HL-60 (cell line): Measurements from ENCODE around the gene IPP.

ENCODE experiments used
- DNase-seq, 2 experiments: peaks; one replicate each; pipeline ENCODE4 v3.0.0-alpha.2; 2010 to 2020; ENCODE audit warnings: low read depth in 1 of 2, low spot score in 1 of 2
- H3K27ac ChIP-seq: fragments of 250-450 bp; sonication (Bioruptor Pico); replicated peaks from 2 replicates; pipeline ENCODE4 v1.5.1; 2020; ENCODE audit warnings: mild to moderate bottlenecking, moderate library complexity
- H3K27me3 ChIP-seq: fragments of 250-450 bp; sonication (Bioruptor Pico); 2 replicates; pipeline ENCODE4 v1.5.1; 2021; ENCODE audit warnings: mild to moderate bottlenecking, moderate library complexity; ENCODE audit not compliant: insufficient read depth, poor library complexity, severe bottlenecking
- H3K4me3 ChIP-seq: replicated peaks from 2 replicates; pipeline ENCODE4 v1.5.1; 2011; ENCODE audit warnings: mild to moderate bottlenecking, control low read depth, low read length; ENCODE audit not compliant: insufficient read depth
- CTCF ChIP-seq: IDR thresholded peaks from one replicate; pipeline ENCODE4 v1.5.1; 2011; ENCODE audit warnings: low read length, control low read depth, inconsistent platforms; ENCODE audit not compliant: insufficient read depth
- GABPA ChIP-seq: IDR thresholded peaks from 2 replicates; pipeline ENCODE4 v1.6.1; 2012; ENCODE audit warnings: low read depth
- POLR2AphosphoS5 ChIP-seq: IDR thresholded peaks from 2 replicates; pipeline ENCODE4 v1.6.1; 2012; ENCODE audit warnings: low read depth
- REST ChIP-seq: IDR thresholded peaks from 2 replicates; pipeline ENCODE4 v1.6.1; 2012; ENCODE audit warnings: low read depth; ENCODE audit not compliant: insufficient replicate concordance
- SPI1 ChIP-seq: IDR thresholded peaks from 2 replicates; pipeline ENCODE4 v1.6.1; 2012; ENCODE audit warnings: low read depth, mild to moderate bottlenecking, borderline replicate concordance

IPP gene

DNA sequence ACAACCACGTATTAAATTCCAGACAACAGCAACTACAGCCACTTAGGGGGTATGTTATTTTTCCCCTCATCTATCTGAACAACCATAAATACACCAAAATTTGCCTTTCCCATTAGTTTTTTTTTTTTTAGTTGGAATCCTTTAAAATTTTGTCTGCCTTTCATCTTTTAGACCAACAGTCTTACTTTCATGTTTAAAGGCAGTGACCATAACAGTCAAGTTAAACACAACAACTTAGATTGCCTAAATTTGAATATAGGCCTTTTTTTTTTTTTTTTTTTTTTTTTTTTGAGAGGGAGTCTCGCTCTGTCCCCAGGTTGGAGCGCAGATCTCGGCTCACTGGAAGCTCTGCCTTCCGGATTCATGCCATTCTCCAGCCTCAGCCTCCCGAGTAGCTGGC lies 67.5 kb downstream of the IPP start:
- no peak for DNase-seq
- no peak overlapping the region for H3K27ac ChIP-seq

DNA sequence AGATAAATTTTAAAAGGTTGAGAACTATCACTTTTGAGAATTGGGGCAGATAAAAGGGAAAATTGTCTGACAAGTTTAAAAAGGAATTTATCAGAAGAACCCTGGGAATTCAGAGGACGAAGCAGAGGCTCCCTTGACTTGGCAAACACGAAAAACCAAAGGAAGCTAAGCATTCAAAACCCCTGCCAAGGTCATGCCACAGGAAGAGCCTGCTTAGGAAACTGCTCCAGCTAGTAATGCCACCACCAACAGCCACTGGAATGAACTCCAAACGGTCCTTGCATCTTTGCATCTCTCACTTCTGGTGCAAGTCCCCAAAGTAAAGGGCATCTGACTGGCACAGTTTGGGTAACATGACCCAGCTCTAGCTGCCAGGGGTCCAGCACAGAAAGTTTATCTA lies 71.3 kb downstream of the IPP start:
- Histone ChIP-seq H3K27ac (no peak overlapping the region), H3K27me3 (no peaks in the 10 kb centered on the region), H3K4me3 (no peak overlapping the region)
- TF ChIP-seq SPI1, result no peak
- TF ChIP-seq POLR2AphosphoS5, result no peak
- no peak for TF ChIP-seq CTCF
- no peak for TF ChIP-seq GABPA
- TF ChIP-seq REST, result no peak
- peak in 1 of 2 experiments; percentile 9 for DNase-seq

More for the DNA sequence above, 67.5 kb downstream of the IPP start:
- TF ChIP-seq REST, result no peak
- TF ChIP-seq CTCF, result no peak
- TF ChIP-seq POLR2AphosphoS5, result no peak
- no peak for TF ChIP-seq SPI1
- TF ChIP-seq GABPA, result no peak
- Histone ChIP-seq H3K27me3 (no peaks in the 10 kb centered on the region), H3K4me3 (no peak overlapping the region)

GRCh38 chr1:45678489-45678888 lies 72.0 kb downstream of the IPP start:
- Histone ChIP-seq H3K4me3 (no peak overlapping the region), H3K27ac (no peak overlapping the region)
- DNase-seq, result no peak

More at GRCh38 chr1:45678489-45678888, 72.0 kb downstream of the IPP start:
- TF ChIP-seq POLR2AphosphoS5 (no peak), SPI1 (no peak), REST (no peak), GABPA (no peak), CTCF (no peak)
- no peaks in the 10 kb centered on the region for H3K27me3 ChIP-seq
